ENCODE results near the gene ALKBH6. TPM values are rescaled to one million over a fixed set of nuclear protein-coding genes. Genes with fewer than 3 reads are reported as not detected.

Gene ALKBH6
- total and polyA plus RNA-seq, 2 of the 13 experiments (the other 11 are each of a cell fraction or from before 2014, with no cell fraction given), result 13.7 to 18.1 TPM

DNA sequence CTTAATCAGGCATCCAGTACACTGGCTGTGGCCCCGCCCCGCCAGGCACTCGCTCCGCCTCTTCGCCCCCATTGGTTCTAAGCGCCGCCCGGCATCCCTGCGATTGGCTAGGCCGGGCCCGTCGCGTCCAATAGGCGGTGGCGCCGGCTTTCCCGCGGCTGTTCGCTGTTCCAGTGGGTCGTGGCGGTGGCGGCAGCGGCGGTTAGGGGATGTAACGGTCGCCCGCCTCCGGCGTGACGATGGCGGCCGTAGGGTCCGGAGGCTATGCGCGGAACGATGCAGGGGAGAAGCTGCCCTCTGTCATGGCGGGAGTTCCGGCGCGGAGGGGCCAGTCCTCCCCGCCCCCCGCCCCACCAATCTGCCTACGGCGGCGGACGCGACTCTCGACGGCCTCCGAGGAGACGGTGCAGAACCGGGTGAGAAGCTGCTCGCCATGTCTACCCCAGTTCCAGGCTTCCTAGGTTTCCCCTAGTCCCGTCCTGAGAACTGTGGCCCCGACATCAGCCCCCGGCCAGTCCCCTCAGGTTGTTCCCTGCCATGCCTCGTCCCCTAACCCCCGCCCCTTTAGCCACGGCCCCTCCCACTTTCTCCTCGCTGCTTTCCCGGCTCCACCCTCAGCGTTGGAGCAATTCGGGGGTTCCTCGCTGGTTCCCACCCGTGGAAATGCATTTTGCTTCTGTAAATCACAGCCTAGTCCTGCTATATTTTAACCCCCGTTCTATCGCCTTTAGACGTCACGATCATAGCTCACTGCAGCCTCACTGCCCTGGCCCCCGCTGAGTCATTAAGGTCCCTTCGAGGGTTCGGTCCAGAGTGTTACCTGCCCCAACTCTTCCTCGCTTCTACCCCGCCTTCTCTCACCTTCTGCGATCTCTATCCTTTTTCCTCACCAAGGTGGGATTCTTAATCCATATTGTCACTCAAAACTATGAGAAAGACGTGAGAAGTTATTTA lies 41.0 kb upstream of the ALKBH6 start, which contains the start of gene WDR62 (continued):
- TF ChIP-seq, protein P1, sequence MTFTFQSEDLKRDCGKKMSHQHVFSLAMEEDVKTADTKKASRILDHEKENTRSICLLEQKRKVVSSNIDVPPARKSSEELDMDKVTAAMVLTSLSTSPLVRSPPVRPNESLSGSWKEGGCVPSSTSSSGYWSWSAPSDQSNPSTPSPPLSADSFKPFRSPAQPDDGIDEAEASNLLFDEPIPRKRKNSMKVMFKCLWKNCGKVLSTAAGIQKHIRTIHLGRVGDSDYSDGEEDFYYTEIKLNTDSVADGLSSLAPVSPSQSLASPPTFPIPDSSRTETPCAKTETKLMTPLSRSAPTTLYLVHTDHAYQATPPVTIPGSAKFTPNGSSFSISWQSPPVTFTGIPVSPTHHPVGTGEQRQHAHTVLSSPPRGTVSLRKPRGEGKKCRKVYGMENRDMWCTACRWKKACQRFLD (CRISPR knock-in tag; IDR thresholded peaks at IDR 0.05; ENCODE audit: borderline replicate concordance), result no peak
- TF ChIP-seq WIZ (CRISPR knock-in tag; IDR thresholded peaks at IDR 0.05) (no peak), ZNF550 (CRISPR knock-in tag; IDR thresholded peaks at IDR 0.05; ENCODE audit: borderline replicate concordance) (no peak), SCMH1 (CRISPR knock-in tag; IDR thresholded peaks at IDR 0.05; ENCODE audit: borderline replicate concordance) (no peak), ZNF589 (CRISPR knock-in tag; conservative IDR thresholded peaks at IDR 0.05) (peak; percentile 51), ZFP82 (CRISPR knock-in tag; IDR thresholded peaks at IDR 0.05; ENCODE audit: borderline replicate concordance) (no peak), ZNF839 (CRISPR knock-in tag; IDR thresholded peaks at IDR 0.05; ENCODE audit: borderline replicate concordance) (no peak), ZNF616 (CRISPR knock-in tag; IDR thresholded peaks at IDR 0.05; ENCODE audit: low read depth) (no peak), NFKB2 (CRISPR knock-in tag; IDR thresholded peaks at IDR 0.05; ENCODE audit: borderline replicate concordance) (no peak), ZSCAN12 (CRISPR knock-in tag; IDR thresholded peaks at IDR 0.05) (no peak), SOX6 (IDR thresholded peaks at IDR 0.05) (no peak), SOX6 (CRISPR knock-in tag; IDR thresholded peaks at IDR 0.05) (no peak), HNRNPK (IDR thresholded peaks at IDR 0.05; ENCODE audit: low read depth, low read length, poor library complexity, severe bottlenecking) (no peak), KDM1A (CRISPR knock-in tag; IDR thresholded peaks at IDR 0.05) (no peak), TMF1 (CRISPR knock-in tag; IDR thresholded peaks at IDR 0.05; ENCODE audit: low read depth) (peak; percentile 67; the same call in 1 of the 2 replicates), ZNF121 (CRISPR knock-in tag; IDR thresholded peaks at IDR 0.05) (no peak), RARG (CRISPR knock-in tag; IDR thresholded peaks at IDR 0.05; ENCODE audit: low read depth) (no peak), ZSCAN20 (CRISPR knock-in tag; IDR thresholded peaks at IDR 0.05; ENCODE audit: borderline replicate concordance) (0 out of 2 replicates have a peak, but pooled peaks have one; percentile 25), SRY (CRISPR knock-in tag; IDR thresholded peaks at IDR 0.05) (no peak)
- TF ChIP-seq, protein P2, sequence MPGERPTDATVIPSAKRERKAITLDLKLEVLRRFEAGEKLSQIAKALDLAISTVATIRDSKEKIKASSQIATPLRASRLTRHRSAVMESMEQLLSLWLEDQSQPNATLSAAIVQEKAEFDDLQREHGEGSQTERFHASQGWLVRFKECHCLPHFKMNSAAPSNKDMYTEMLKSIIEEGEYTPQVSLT (CRISPR knock-in tag; IDR thresholded peaks at IDR 0.05; ENCODE audit: borderline replicate concordance, low read depth), result no peak
- TF ChIP-seq, protein P3, sequence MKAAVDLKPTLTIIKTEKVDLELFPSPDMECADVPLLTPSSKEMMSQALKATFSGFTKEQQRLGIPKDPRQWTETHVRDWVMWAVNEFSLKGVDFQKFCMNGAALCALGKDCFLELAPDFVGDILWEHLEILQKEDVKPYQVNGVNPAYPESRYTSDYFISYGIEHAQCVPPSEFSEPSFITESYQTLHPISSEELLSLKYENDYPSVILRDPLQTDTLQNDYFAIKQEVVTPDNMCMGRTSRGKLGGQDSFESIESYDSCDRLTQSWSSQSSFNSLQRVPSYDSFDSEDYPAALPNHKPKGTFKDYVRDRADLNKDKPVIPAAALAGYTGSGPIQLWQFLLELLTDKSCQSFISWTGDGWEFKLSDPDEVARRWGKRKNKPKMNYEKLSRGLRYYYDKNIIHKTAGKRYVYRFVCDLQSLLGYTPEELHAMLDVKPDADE (CRISPR knock-in tag; IDR thresholded peaks at IDR 0.05), result no peak
- TF ChIP-seq, protein P4, sequence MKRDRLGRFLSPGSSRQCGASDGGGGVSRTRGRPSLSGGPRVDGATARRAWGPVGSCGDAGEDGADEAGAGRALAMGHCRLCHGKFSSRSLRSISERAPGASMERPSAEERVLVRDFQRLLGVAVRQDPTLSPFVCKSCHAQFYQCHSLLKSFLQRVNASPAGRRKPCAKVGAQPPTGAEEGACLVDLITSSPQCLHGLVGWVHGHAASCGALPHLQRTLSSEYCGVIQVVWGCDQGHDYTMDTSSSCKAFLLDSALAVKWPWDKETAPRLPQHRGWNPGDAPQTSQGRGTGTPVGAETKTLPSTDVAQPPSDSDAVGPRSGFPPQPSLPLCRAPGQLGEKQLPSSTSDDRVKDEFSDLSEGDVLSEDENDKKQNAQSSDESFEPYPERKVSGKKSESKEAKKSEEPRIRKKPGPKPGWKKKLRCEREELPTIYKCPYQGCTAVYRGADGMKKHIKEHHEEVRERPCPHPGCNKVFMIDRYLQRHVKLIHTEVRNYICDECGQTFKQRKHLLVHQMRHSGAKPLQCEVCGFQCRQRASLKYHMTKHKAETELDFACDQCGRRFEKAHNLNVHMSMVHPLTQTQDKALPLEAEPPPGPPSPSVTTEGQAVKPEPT (CRISPR knock-in tag; IDR thresholded peaks at IDR 0.05; ENCODE audit: low read depth), result no peak
- TF ChIP-seq, protein P5, sequence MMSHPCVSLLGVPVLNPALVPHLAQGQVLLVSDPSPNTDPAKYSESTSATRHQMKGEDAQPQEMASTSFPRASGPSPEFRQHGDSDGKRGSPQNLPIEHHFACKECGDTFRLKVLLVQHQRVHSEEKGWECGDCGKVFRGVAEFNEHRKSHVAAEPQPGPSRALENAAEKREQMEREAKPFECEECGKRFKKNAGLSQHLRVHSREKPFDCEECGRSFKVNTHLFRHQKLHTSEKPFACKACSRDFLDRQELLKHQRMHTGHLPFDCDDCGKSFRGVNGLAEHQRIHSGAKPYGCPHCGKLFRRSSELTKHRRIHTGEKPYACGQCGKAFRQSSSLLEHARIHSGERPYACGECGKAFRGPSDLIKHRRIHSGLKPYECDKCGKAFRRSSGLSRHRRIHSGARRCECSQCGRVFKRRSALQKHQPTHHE (CRISPR knock-in tag; IDR thresholded peaks at IDR 0.05; ENCODE audit: borderline replicate concordance), result no peak

Data from HepG2 (cell line).